KMS-11 (cell line): Measurements from ENCODE around the gene NDUFS3.

Source experiments
- H2AFZ ChIP-seq: fragments of 200-600 bp; sonication (generic); 2 replicates; pipeline ENCODE4 v1.6.1; 2016; ENCODE audit warnings: antibody characterized with exemption, mixed run types, low read depth
- H3K27ac ChIP-seq: fragments of 200-600 bp; sonication (generic); 2 replicates; pipeline ENCODE4 v1.6.1; 2016; ENCODE audit warnings: mild to moderate bottlenecking, mixed run types
- H3K27me3 ChIP-seq: fragments of 200-600 bp; sonication (generic); 2 replicates; pipeline ENCODE4 v1.6.1; 2017; ENCODE audit warnings: mild to moderate bottlenecking, low read depth, mixed run types, moderate library complexity; ENCODE audit not compliant: insufficient read depth
- H3K36me3 ChIP-seq: fragments of 200-600 bp; sonication (generic); 2 replicates; pipeline ENCODE4 v1.6.1; 2017; ENCODE audit warnings: mild to moderate bottlenecking, mixed run types; ENCODE audit not compliant: insufficient read depth
- H3K4me1 ChIP-seq: fragments of 200-600 bp; sonication (generic); 2 replicates; pipeline ENCODE4 v1.6.1; 2016; ENCODE audit warnings: mild to moderate bottlenecking, low read depth, mixed run types; ENCODE audit not compliant: poor library complexity, severe bottlenecking
- H3K4me2 ChIP-seq: fragments of 200-600 bp; sonication (generic); 2 replicates; pipeline ENCODE4 v1.7.0; 2016; ENCODE audit warnings: mild to moderate bottlenecking, mixed run types
- H3K4me3 ChIP-seq: fragments of 200-600 bp; sonication (generic); IDR thresholded peaks from 2 replicates; pipeline ENCODE4 v1.6.1; 2017; ENCODE audit warnings: low read depth, low read length, mixed read lengths; ENCODE audit not compliant: insufficient read depth
- H3K79me2 ChIP-seq: fragments of 200-600 bp; sonication (generic); 2 replicates; pipeline ENCODE4 v1.6.1; 2016; ENCODE audit warnings: low read depth, mixed run types; ENCODE audit not compliant: insufficient read depth
- H3K9ac ChIP-seq: fragments of 200-600 bp; sonication (generic); 2 replicates; pipeline ENCODE4 v1.6.1; 2016; ENCODE audit warnings: mild to moderate bottlenecking, mixed run types
- H4K20me1 ChIP-seq: fragments of 200-600 bp; sonication (generic); 2 replicates; pipeline ENCODE4 v1.6.1; 2016; ENCODE audit warnings: mild to moderate bottlenecking, mixed run types; ENCODE audit not compliant: insufficient read depth
- TF ChIP-seq, protein P1 (sequence below): fragments of 200-600 bp; sonication (generic); conservative IDR thresholded peaks from 2 replicates; pipeline ENCODE4 v1.6.1; 2017; ENCODE audit warnings: low read depth, mild to moderate bottlenecking, antibody characterized with exemption, low read length, moderate library complexity, mixed read lengths

The NDUFS3 gene

DNA sequence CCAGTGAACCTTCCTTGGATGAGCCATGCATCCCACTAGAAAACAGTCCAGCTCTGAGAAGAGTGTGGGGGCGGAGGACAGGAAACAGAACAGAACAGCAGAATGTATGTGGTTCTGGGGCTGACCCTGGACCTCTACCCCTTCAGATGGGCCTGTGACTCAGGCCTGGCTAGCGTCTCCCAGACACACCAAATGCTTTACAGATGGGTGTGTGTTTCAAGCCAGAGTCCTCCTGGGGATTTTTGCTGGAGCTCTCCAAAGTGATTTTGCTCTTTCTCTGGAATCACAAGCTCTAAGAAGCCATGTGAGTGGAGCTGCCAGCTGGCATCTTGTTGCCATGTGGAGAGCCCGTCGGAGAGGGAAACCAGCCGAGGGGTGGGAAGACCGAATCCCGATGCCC, 28.5 kb downstream of the NDUFS3 start:
- H3K4me2 ChIP-seq = no peak overlapping the region
- no peaks in the 10 kb centered on the region for H3K27me3 ChIP-seq
- H3K36me3 ChIP-seq = no peaks in the 10 kb centered on the region
- no peaks in the 10 kb centered on the region for H4K20me1 ChIP-seq
- TF ChIP-seq, protein P1, sequence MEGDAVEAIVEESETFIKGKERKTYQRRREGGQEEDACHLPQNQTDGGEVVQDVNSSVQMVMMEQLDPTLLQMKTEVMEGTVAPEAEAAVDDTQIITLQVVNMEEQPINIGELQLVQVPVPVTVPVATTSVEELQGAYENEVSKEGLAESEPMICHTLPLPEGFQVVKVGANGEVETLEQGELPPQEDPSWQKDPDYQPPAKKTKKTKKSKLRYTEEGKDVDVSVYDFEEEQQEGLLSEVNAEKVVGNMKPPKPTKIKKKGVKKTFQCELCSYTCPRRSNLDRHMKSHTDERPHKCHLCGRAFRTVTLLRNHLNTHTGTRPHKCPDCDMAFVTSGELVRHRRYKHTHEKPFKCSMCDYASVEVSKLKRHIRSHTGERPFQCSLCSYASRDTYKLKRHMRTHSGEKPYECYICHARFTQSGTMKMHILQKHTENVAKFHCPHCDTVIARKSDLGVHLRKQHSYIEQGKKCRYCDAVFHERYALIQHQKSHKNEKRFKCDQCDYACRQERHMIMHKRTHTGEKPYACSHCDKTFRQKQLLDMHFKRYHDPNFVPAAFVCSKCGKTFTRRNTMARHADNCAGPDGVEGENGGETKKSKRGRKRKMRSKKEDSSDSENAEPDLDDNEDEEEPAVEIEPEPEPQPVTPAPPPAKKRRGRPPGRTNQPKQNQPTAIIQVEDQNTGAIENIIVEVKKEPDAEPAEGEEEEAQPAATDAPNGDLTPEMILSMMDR = no peak
- H3K4me1 ChIP-seq = no peaks in the 10 kb centered on the region
- H2AFZ ChIP-seq = no peak overlapping the region
- no peak overlapping the region for H3K4me3 ChIP-seq
- no peak overlapping the region for H3K9ac ChIP-seq
- H3K79me2 ChIP-seq = no peaks in the 10 kb centered on the region
- no peak overlapping the region for H3K27ac ChIP-seq

DNA sequence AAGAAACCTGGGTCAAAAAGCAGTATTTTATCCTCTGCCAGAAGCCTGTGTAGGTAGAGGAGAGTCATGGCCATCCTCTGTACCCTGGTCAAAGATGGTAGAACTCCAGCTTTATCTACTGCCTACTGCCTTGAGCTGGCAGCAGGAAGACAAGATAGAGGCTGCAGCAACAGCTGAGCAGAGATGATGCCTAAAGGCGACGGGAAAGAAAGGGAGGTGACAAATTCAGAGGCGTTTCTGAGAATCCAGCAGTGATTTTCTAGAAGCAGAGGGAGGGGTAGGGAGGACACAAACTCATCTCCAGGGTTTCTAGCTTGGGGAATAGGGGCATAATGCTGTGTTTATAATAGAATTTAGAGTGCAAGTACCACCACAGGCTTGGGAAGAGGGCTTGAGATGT, 30.8 kb downstream of the NDUFS3 start:
- H3K79me2 ChIP-seq = no peaks in the 10 kb centered on the region
- no peaks in the 10 kb centered on the region for H3K4me1 ChIP-seq
- TF ChIP-seq, protein P1 = no peak
- H2AFZ ChIP-seq = no peak overlapping the region
- H4K20me1 ChIP-seq = no peaks in the 10 kb centered on the region
- H3K9ac ChIP-seq = no peak overlapping the region
- H3K27ac ChIP-seq = no peak overlapping the region
- no peaks in the 10 kb centered on the region for H3K36me3 ChIP-seq
- H3K4me2 ChIP-seq = no peak overlapping the region
- H3K27me3 ChIP-seq = no peaks in the 10 kb centered on the region
- H3K4me3 ChIP-seq = no peak overlapping the region

DNA sequence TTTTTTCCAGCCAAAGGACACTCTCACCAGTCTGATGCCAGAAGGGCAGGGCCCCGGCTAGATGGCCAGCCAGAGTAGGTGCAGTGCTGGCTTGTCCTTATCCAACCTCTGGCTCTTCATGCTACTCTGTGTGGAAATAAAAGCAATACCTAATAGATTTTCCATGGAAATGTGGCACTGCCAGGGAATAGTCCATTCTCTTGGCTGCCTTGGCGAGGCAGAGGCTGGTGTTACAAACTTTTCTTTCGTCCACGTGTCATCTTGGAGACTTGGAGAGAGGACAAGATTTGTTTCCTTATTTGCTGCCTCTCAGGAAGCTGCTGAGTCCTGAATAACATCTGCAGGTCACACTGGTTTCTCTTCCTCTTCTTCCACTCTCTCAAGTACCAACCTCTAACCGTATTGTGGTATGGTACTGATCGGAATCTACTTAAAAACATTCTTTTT, 32.5 kb downstream of the NDUFS3 start:
- H3K27ac ChIP-seq = no peak overlapping the region
- H3K4me1 ChIP-seq = peaks cover 5% of the 10 kb centered on the region
- H2AFZ ChIP-seq = no peak overlapping the region
- no peaks in the 10 kb centered on the region for H3K79me2 ChIP-seq
- H4K20me1 ChIP-seq = no peaks in the 10 kb centered on the region
- H3K4me3 ChIP-seq = no peak overlapping the region
- TF ChIP-seq, protein P1 = no peak
- no peak overlapping the region for H3K4me2 ChIP-seq
- H3K9ac ChIP-seq = no peak overlapping the region
- no peaks in the 10 kb centered on the region for H3K36me3 ChIP-seq
- H3K27me3 ChIP-seq = no peaks in the 10 kb centered on the region

DNA sequence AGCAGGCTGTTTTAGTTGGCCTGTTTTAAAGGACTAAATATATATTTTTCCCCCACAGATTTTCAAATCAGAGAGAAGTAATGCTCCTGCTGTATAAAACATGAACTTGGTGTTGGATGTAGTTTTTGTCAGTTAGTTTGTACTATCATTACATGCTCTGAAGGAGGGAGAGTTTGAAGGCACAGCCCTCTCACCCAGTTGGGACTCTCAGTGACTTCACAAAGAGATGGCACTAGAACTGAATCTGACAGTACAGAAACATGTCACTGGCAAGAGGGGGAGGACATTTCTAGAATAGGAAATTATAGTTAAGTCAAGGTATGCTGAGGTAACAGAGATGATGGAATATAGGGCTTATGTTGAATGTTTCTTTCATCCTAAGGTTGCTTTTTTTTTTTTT, 36.4 kb downstream of the NDUFS3 start:
- no peak overlapping the region for H3K9ac ChIP-seq
- no peaks in the 10 kb centered on the region for H4K20me1 ChIP-seq
- H3K4me2 ChIP-seq = no peak overlapping the region
- no peak overlapping the region for H3K4me3 ChIP-seq
- no peaks in the 10 kb centered on the region for H3K27me3 ChIP-seq
- no peaks in the 10 kb centered on the region for H3K36me3 ChIP-seq
- H3K79me2 ChIP-seq = no peaks in the 10 kb centered on the region
- no peak overlapping the region for H2AFZ ChIP-seq
- no peak overlapping the region for H3K27ac ChIP-seq
- peaks cover 36% of the 10 kb centered on the region for H3K4me1 ChIP-seq
- TF ChIP-seq, protein P1 = no peak
